GM12878 (cell line): ENCODE data around the gene IL34. TPM values are rescaled to one million over a fixed set of nuclear protein-coding genes. Genes with fewer than 3 reads are reported as not detected.

Experiments used
- ATAC-seq: fragments of 200-7000 bp; cut with Tn5 transposase; 3 replicates; pipeline ENCODE4 v1.9.1; 2020; ENCODE audit warnings: mild to moderate bottlenecking, moderate library complexity
- BruUV-seq: library from RNA; stranded (reverse); fragments of 400-500 nt; replicated peaks from 2 replicates; lab custom pipeline; 2021; lab: Mats Ljungman, UMichigan
- CTCF ChIA-PET: fragments of 300-600 bp; sonication (Branson Sonifier 250); formaldehyde crosslinking; extraction: SDS; loops from one replicate; lab custom pipeline; 2021; ENCODE audit warnings: inconsistent platforms; lab: Yijun Ruan, JAX
- POLR2A ChIA-PET: fragments of 350-600 bp; formaldehyde crosslinking; extraction: SDS; loops from one replicate; lab custom pipeline; 2021; ENCODE audit warnings: inconsistent platforms; lab: Charles Lee
- RAD21 ChIA-PET: fragments of 300-600 bp; sonication (Branson Sonifier 250); formaldehyde crosslinking; loops from one replicate; lab custom pipeline; 2023; ENCODE audit warnings: antibody characterized with exemption; ENCODE audit not compliant: unreplicated experiment; lab: Charles Lee
- SMC1A ChIA-PET: fragments of 300-600 bp; sonication (Branson Sonifier 250); formaldehyde crosslinking; loops from one replicate; lab custom pipeline; 2023; ENCODE audit not compliant: unreplicated experiment, uncharacterized antibody; lab: Charles Lee
- DNase-seq: peaks from one replicate; pipeline ENCODE4 v3.0.0-alpha.2; 2011; ENCODE audit warnings: low read depth, low spot score
- FAIRE-seq: peaks from 3 replicates; lab custom pipeline; 2011; peaks lifted over from hg19 to GRCh38; lab: Jason Lieb, UNC
- H2AFZ ChIP-seq: 2 replicates; pipeline ENCODE4 v1.6.0; 2011; ENCODE audit warnings: low read depth, low read length, control low read depth; ENCODE audit not compliant: control insufficient read depth
- H3K27ac ChIP-seq: 2 replicates; pipeline ENCODE4 v1.5.1; 2011; ENCODE audit warnings: control low read depth; ENCODE audit not compliant: control insufficient read depth, insufficient read depth
- H3K27me3 ChIP-seq, 2 experiments: replicated peaks in 1 of 2; 2 replicates each; pipeline versions ENCODE4 v1.6.0 to v1.6.1; 2011; ENCODE audit warnings: low read length in 1 of 2; ENCODE audit not compliant: control insufficient read depth in 2 of 2, insufficient read depth in 2 of 2
- H3K36me3 ChIP-seq, 2 experiments: 2 replicates each; pipeline ENCODE4 v1.5.1; 2011; ENCODE audit warnings: low read length in 1 of 2; ENCODE audit not compliant: control insufficient read depth in 2 of 2, insufficient read depth in 2 of 2
- H3K4me1 ChIP-seq: 2 replicates; pipeline ENCODE4 v1.6.1; 2011; ENCODE audit warnings: mild to moderate bottlenecking, low read length, moderate library complexity, mixed read lengths; ENCODE audit not compliant: control insufficient read depth, insufficient read depth
- H3K4me2 ChIP-seq: 2 replicates; pipeline ENCODE4 v1.6.0; 2011; ENCODE audit warnings: control low read depth; ENCODE audit not compliant: control insufficient read depth, insufficient read depth
- H3K4me3 ChIP-seq: fragments of 200-600 bp; sonication (generic); 2 replicates; pipeline ENCODE4 v1.5.1; 2016
- H3K79me2 ChIP-seq: 2 replicates; pipeline ENCODE4 v1.6.0; 2011; ENCODE audit warnings: low read length; ENCODE audit not compliant: control insufficient read depth, insufficient read depth
- H3K9ac ChIP-seq: 2 replicates; pipeline ENCODE4 v1.8.0; 2011; ENCODE audit warnings: low read length, control low read depth, mixed read lengths; ENCODE audit not compliant: control insufficient read depth, insufficient read depth
- H3K9me3 ChIP-seq: replicated peaks from 3 replicates; pipeline ENCODE4 v1.5.1; 2011; ENCODE audit warnings: mild to moderate bottlenecking, low read length; ENCODE audit not compliant: control insufficient read depth, insufficient read depth
- H4K20me1 ChIP-seq: 2 replicates; pipeline ENCODE4 v1.6.0; 2011; ENCODE audit not compliant: control insufficient read depth, insufficient read depth
- ASH2L ChIP-seq: fragments of 300-600, 200-600 bp; sonication (generic); IDR thresholded peaks from 2 replicates; pipeline ENCODE4 v1.6.1; 2017; ENCODE audit warnings: low read depth, mild to moderate bottlenecking, borderline replicate concordance
- DPF2 ChIP-seq: fragments of 450-650 bp; IDR thresholded peaks from 2 replicates; pipeline ENCODE4 v1.6.1; 2017; ENCODE audit warnings: mild to moderate bottlenecking
- EGR1 ChIP-seq, 2 experiments: IDR thresholded peaks; 1 replicate in 1 of 2; 2 replicates in 1 of 2; pipeline ENCODE4 v1.6.1; 2011 to 2012; ENCODE audit warnings: low read depth in 2 of 2, low read length in 2 of 2, borderline replicate concordance in 1 of 2, mild to moderate bottlenecking in 1 of 2, moderate library complexity in 1 of 2
- FOXK2 ChIP-seq: fragments of 450-650 bp; IDR thresholded peaks from 2 replicates; pipeline ENCODE4 v1.6.1; 2017; ENCODE audit warnings: mild to moderate bottlenecking, moderate library complexity
- KDM1A ChIP-seq: fragments of 200-600 bp; sonication (generic); IDR thresholded peaks from 2 replicates; pipeline ENCODE4 v1.6.1; 2016; ENCODE audit warnings: borderline replicate concordance
- MEF2A ChIP-seq: IDR thresholded peaks from 2 replicates; pipeline ENCODE4 v1.6.1; 2011; ENCODE audit warnings: low read depth, mild to moderate bottlenecking, low read length, moderate library complexity; ENCODE audit not compliant: insufficient read depth
- MTA3 ChIP-seq: IDR thresholded peaks from 2 replicates; pipeline ENCODE4 v1.6.1; 2012; ENCODE audit warnings: low read length, inconsistent platforms, borderline replicate concordance
- NR2F1 ChIP-seq: fragments of 450-650 bp; conservative IDR thresholded peaks from 2 replicates; pipeline ENCODE4 v1.6.1; 2017; ENCODE audit warnings: mild to moderate bottlenecking
- RB1 ChIP-seq: fragments of 450-650 bp; formaldehyde crosslinking; IDR thresholded peaks from 2 replicates; pipeline ENCODE4 v1.6.1; 2017; ENCODE audit warnings: mild to moderate bottlenecking, borderline replicate concordance
- RCOR1 ChIP-seq: conservative IDR thresholded peaks from 2 replicates; pipeline ENCODE4 v1.6.1; 2012; ENCODE audit warnings: low read depth, low read length, improper control_type of control experiment
- SIX5 ChIP-seq: IDR thresholded peaks from 2 replicates; pipeline ENCODE4 v1.6.1; 2011; ENCODE audit warnings: mild to moderate bottlenecking, low read depth, low read length, moderate library complexity; ENCODE audit not compliant: severe bottlenecking
- SMARCA5 ChIP-seq: fragments of 450-650 bp; IDR thresholded peaks from 2 replicates; pipeline ENCODE4 v1.6.1; 2017; ENCODE audit warnings: mild to moderate bottlenecking
- SP1 ChIP-seq: IDR thresholded peaks from one replicate; pipeline ENCODE4 v1.6.1; 2011; ENCODE audit warnings: low read depth, low read length
- SUPT20H ChIP-seq: IDR thresholded peaks from 2 replicates; pipeline ENCODE4 v1.6.1; 2011; ENCODE audit warnings: low read depth, mild to moderate bottlenecking, low read length, moderate library complexity, borderline replicate concordance; ENCODE audit not compliant: control insufficient read depth
- ZZZ3 ChIP-seq: IDR thresholded peaks from 2 replicates; pipeline ENCODE4 v1.6.1; 2011; ENCODE audit warnings: low read depth; ENCODE audit not compliant: control insufficient read depth, insufficient read length
- WGBS: methylation state at CpG from one replicate; pipeline ENCODE4 v1.1.6; 2016; ENCODE audit warnings: low lambda C conversion rate; ENCODE audit not compliant: insufficient replicate concordance, insufficient coverage; ENCODE audit errors: missing lambda C conversion rate; 5-methylcytosine and 5-hydroxymethylcytosine counted together
- in situ Hi-C: fragments of 300-500 bp; cut with MboI; formaldehyde crosslinking; loops from 9 replicates; pipeline ENCODE4 v1.14.3; 2018; ENCODE audit warnings: mixed read lengths
- intact Hi-C: fragments of 100-400 bp; cut with micrococcal nuclease; formaldehyde crosslinking; loops from one replicate; pipeline ENCODE4 v1.14.2; 2022; ENCODE audit not compliant: unreplicated experiment
- polyA plus RNA-seq, 11 experiments: library from polyadenylated mRNA; depleted of rRNA in 4 of 11; unstranded in 6 of 11; stranded (reverse) in 5 of 11; fragments of >200 nt; fragmentation: Nextera tagmentation in 4 of 11; fragmentation: Illumina TruSeq in 1 of 11; extraction: Ambion mirVana in 4 of 11; extraction: Trizol in 1 of 11; gene quantifications; 1 replicate in 1 of 11; 2 replicates in 10 of 11; pipeline versions ENCODE4 v1.2.1 to v1.2.3, GENCODE V29; 2011 to 2016; ENCODE audit warnings: inconsistent platforms in 2 of 11, missing spikeins in 2 of 11, low read depth in 1 of 11
- total RNA-seq, 4 experiments: library from RNA; depleted of rRNA in 3 of 4; stranded (reverse); fragments of >200 nt in 3 of 4; fragmentation: Illumina TruSeq in 1 of 4; extraction: Trizol in 1 of 4; gene quantifications; 2 replicates each; pipeline versions ENCODE4 v1.2.1 to v1.2.3, GENCODE V29; 2013 to 2021
- TF ChIP-seq, protein P1 (sequence below): fragments of 450-650 bp; IDR thresholded peaks from 2 replicates; pipeline ENCODE4 v1.6.1; 2016; ENCODE audit warnings: mild to moderate bottlenecking

The IL34 gene
- total and polyA plus RNA-seq, 10 of the 15 experiments (the other 5 are each of a cell fraction or from before 2014, with no cell fraction given), result 0.27 to 0.40 TPM; not detected in 8

DNA sequence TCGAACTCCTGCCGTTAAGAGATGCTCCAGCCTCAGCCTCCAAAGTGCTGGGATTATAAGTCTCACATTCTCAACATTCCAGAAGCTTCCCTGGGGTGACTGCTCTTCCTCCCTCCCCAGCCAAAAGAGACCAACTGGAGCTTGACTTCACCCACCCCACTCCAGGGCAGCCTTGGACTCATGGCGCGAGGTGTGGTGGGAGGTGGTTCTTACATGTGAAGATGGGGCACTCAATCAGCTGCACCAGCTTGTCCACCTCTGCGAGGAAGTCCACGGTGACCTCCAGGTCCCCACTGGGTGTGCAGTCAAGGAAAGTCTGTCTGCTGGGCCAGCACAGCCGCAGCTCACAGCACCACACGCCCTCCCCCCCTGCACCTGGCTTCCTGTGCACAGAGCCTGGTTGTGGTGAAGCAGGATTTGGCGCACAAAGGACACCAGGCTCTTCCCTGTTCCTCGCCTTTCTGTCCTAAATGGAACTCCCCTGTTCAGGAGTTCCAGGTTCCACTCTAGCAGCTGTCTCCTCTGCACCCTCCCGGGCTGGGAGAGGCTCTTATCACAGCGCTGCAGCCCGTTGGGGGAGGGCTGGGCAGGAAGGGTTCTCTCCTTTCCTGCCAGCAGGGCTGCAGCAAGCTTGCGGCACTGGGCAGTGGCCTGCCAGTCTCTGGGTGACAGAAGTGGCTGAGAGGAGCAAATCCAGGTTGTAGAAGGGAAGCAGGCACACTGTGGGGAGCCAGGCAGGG, 49.1 kb downstream of the IL34 start (continued):
- TF ChIP-seq MEF2A (no peak), ASH2L (no peak), SMARCA5 (no peak), ZZZ3 (no peak), KDM1A (no peak), EGR1 (IDR thresholded peaks at IDR 0.05; ENCODE audit: borderline replicate concordance in 1 of 2, low read depth in 2 of 2, low read length in 2 of 2) (no peak), SP1 (no peak)
- TF ChIP-seq, protein P1, sequence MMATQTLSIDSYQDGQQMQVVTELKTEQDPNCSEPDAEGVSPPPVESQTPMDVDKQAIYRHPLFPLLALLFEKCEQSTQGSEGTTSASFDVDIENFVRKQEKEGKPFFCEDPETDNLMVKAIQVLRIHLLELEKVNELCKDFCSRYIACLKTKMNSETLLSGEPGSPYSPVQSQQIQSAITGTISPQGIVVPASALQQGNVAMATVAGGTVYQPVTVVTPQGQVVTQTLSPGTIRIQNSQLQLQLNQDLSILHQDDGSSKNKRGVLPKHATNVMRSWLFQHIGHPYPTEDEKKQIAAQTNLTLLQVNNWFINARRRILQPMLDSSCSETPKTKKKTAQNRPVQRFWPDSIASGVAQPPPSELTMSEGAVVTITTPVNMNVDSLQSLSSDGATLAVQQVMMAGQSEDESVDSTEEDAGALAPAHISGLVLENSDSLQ, result no peak

DNA sequence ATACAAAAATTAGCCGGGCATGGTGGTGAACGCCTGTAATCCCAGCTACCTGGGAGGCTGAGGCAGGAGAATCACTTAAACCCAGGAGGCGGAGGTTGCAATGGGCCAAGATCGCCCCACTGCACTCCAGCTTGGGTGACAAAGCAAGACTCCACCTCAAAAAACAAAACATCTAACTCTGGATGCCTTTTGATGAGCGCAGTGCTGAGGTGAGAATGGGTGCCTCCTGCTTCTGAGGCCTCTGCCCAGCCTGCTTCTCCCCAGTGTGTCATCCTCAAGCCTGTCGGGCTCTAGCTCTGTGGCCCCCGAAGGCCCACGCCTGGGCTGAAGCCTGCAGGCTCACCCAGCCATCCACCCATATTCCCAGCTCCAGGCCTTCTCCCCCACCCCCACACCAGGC, 50.0 kb downstream of the IL34 start:
- CTCF ChIA-PET, result interaction anchor here (0.7 kb wide), 1 partner anchor 42 kb away, joined by 3 read pairs; no protein-coding TSS in a partner anchor
- intact Hi-C loops (no loop called here), in situ Hi-C loops (no loop called here)
- no TSS peak for BruUV-seq
- H3K4me3 ChIP-seq, result no peak overlapping the region
- no peaks in the 10 kb centered on the region for H3K27me3 ChIP-seq
- no peak for DNase-seq
- H3K36me3 ChIP-seq, result peaks cover 0 to 2% of the 10 kb centered on the region in 2 experiments; a peak in 3 of 4 replicates
- TF ChIP-seq KDM1A, result no peak
- no peak for TF ChIP-seq NR2F1
- no peak for TF ChIP-seq SUPT20H
- no peak for TF ChIP-seq SIX5
- TF ChIP-seq RCOR1, result no peak
- TF ChIP-seq RB1, result no peak
- no peak for TF ChIP-seq DPF2
- no peak for TF ChIP-seq MTA3
- no peak for TF ChIP-seq FOXK2
- TF ChIP-seq, all 136 proteins: peak for 0
- no peak overlapping the region for H2AFZ ChIP-seq
- ATAC-seq (no peak), FAIRE-seq (no peak)
- H3K4me2 ChIP-seq, result no peak overlapping the region
- no peaks in the 10 kb centered on the region for H3K4me1 ChIP-seq
- no peak overlapping the region for H3K27ac ChIP-seq
- no peaks in the 10 kb centered on the region for H3K79me2 ChIP-seq
- 97% methylated on average over 8 of the region's 8 CpGs for WGBS
- POLR2A ChIA-PET, result no interaction called here
- no peaks in the 10 kb centered on the region for H3K9me3 ChIP-seq
- no peak overlapping the region for H3K9ac ChIP-seq
- no peaks in the 10 kb centered on the region for H4K20me1 ChIP-seq
- SMC1A ChIA-PET, result no interaction called here
- RAD21 ChIA-PET, result no interaction called here
